Dedifferentiated amniotic fluid mesenchymal stem cell (primary cell): ENCODE data around the gene TGFBR3.
"Not testable (repeated sequence)": the region's sequence is repeated elsewhere in the genome, so short reads cannot be mapped to it uniquely, and the experiment has no call there.

Experiments used
- DNase-seq: peaks from one replicate; pipeline ENCODE4 v3.0.0-alpha.2; 2016; ENCODE audit errors: extremely low spot score

Gene TGFBR3

GRCh38 chr1:91689641-91690481 lies 196.1 kb downstream of the TGFBR3 start:
- no peak for DNase-seq

GRCh38 chr1:91687452-91687851 lies 198.5 kb downstream of the TGFBR3 start:
- DNase-seq, result no peak

GRCh38 chr1:91685994-91686393 lies 200.0 kb downstream of the TGFBR3 start:
- DNase-seq, result no peak

GRCh38 chr1:91684481-91685196 lies 201.3 kb downstream of the TGFBR3 start:
- no peak for DNase-seq

GRCh38 chr1:91683598-91683951 lies 202.4 kb downstream of the TGFBR3 start:
- DNase-seq, result no peak

GRCh38 chr1:91682882-91683597 lies 202.9 kb downstream of the TGFBR3 start:
- DNase-seq, result no peak

- no peak for DNase-seq
Measured at GRCh38 chr1:91680556-91681155, 205.3 kb downstream of the TGFBR3 start.

- DNase-seq, result no peak
Measured at GRCh38 chr1:91679446-91679845, 206.5 kb downstream of the TGFBR3 start.

- no peak for DNase-seq
Measured at GRCh38 chr1:91676030-91676429, 209.9 kb downstream of the TGFBR3 start.

- no peak for DNase-seq
Measured at GRCh38 chr1:91674107-91674506, 211.8 kb downstream of the TGFBR3 start.

GRCh38 chr1:91673613-91674012 lies 212.3 kb downstream of the TGFBR3 start:
- no peak for DNase-seq

- DNase-seq, result no peak
Measured at GRCh38 chr1:91672601-91673161, 213.3 kb downstream of the TGFBR3 start.

- DNase-seq, result no peak
Measured at GRCh38 chr1:91670781-91671180, 215.2 kb downstream of the TGFBR3 start.

- DNase-seq, result no peak
Measured at GRCh38 chr1:91669584-91670350, 216.2 kb downstream of the TGFBR3 start.

- DNase-seq, result not testable (repeated sequence)
Measured at GRCh38 chr1:91666651-91667050, 219.3 kb downstream of the TGFBR3 start.

- DNase-seq, result no peak
Measured at GRCh38 chr1:91661121-91661520, 224.8 kb downstream of the TGFBR3 start.

- no peak for DNase-seq
Measured at GRCh38 chr1:91660708-91661107, 225.2 kb downstream of the TGFBR3 start.

GRCh38 chr1:91655912-91656449 lies 230.0 kb downstream of the TGFBR3 start:
- DNase-seq, result no peak

- DNase-seq, result no peak
Measured at GRCh38 chr1:91653183-91653582, 232.8 kb downstream of the TGFBR3 start.

- DNase-seq, result peak; percentile 19
Measured at GRCh38 chr1:91651661-91652071, 234.3 kb downstream of the TGFBR3 start.

GRCh38 chr1:91651243-91651642 lies 234.7 kb downstream of the TGFBR3 start:
- no peak for DNase-seq
